ENCODE results near the gene KCNK3. TPM values are rescaled to one million over a fixed set of nuclear protein-coding genes. Genes with fewer than 3 reads are reported as not detected.

The KCNK3 gene
- total and polyA plus RNA-seq, 2 donors (not counting 3 experiments of a cell fraction or from before 2014, with no cell fraction given), result not detected

- no peak overlapping the region for H3K9ac ChIP-seq (replicated peaks; ENCODE audit: extremely low read depth, insufficient read depth, low read length)
- CTCF ChIA-PET, result interaction anchor here (1.0 to 1.8 kb wide), 5 partner anchors 9 to 25 kb away, joined by 3 to 7 read pairs (median 4); partner anchors contain the start of gene CENPA
- no peak overlapping the region for H3K4me2 ChIP-seq (ENCODE audit: insufficient read depth, low read length)
- no peaks in the 10 kb centered on the region for H3K27me3 ChIP-seq (ENCODE audit: control insufficient read depth in 2 of 2, insufficient read depth in 2 of 2, low read length in 2 of 2)
- POLR2A ChIA-PET, result no interaction called here
- no peak overlapping the region for H2AFZ ChIP-seq (ENCODE audit: low read depth, low read length)
- DNase-seq (ENCODE audit: low read depth, low spot score) (peak; percentile 69), FAIRE-seq (peak; percentile 63)
- no peaks in the 10 kb centered on the region for H4K20me1 ChIP-seq (replicated peaks; ENCODE audit: control insufficient read depth, extremely low read depth, insufficient read depth, low read length)
- H3K9me1 ChIP-seq (replicated peaks; ENCODE audit: control insufficient read depth, extremely low read depth, insufficient read depth, low read length), result no peaks in the 10 kb centered on the region
- H3K9me3 ChIP-seq (replicated peaks; ENCODE audit: control insufficient read depth, insufficient read depth, low read length), result no peaks in the 10 kb centered on the region
- peaks cover 0 to 17% of the 10 kb centered on the region in 2 experiments for H3K36me3 ChIP-seq (ENCODE audit: control insufficient read depth in 2 of 2, extremely low read depth in 1 of 2, insufficient read depth in 2 of 2, low read length in 2 of 2)
- H3K27ac ChIP-seq (ENCODE audit: insufficient read depth, low read depth, low read length), result no peak overlapping the region
- peaks cover 51% of the 10 kb centered on the region for H3K79me2 ChIP-seq (ENCODE audit: control insufficient read depth, insufficient read depth, low read length)
- intact Hi-C loops (cut with micrococcal nuclease) (no loop called here), dilution Hi-C loops (cut with MboI; ENCODE audit: extremely low pct_ligation_motif_present, low sequenced_read_pairs) (no loop called here)
- no TSS peak for BruUV-seq (replicated peaks)
- TF ChIP-seq CTCF (IDR thresholded peaks at IDR 0.05; ENCODE audit: extremely low read depth in 1 of 2, insufficient read depth in 1 of 2, low read depth in 1 of 2, low read length in 2 of 2) (peak; percentile 35 to 54), POLR2AphosphoS5 (IDR thresholded peaks at IDR 0.05; ENCODE audit: insufficient read depth, low read depth, low read length) (no peak)
- no peak overlapping the region for H3K4me3 ChIP-seq (replicated peaks in 1 of 3; ENCODE audit: insufficient read depth in 1 of 3, low read depth in 1 of 3, low read length in 3 of 3)
- peaks cover 16% of the 10 kb centered on the region for H3K4me1 ChIP-seq (ENCODE audit: control insufficient read depth, extremely low read depth, insufficient read depth, low read length)
Measured at GRCh38 chr2:26770986-26771586, 78.6 kb downstream of the KCNK3 start.

Data from endothelial cell of umbilical vein (primary cell).